Astrocyte (in vitro differentiated cells and primary cell): ENCODE data around the gene SPON2. TPM values are rescaled to one million over a fixed set of nuclear protein-coding genes. Genes with fewer than 3 reads are reported as not detected.

Experiments used
- DNase-seq: peaks from one replicate; pipeline ENCODE4 v3.0.0-alpha.2; 2010; ENCODE audit warnings: low read depth
- FAIRE-seq: peaks from 2 replicates; lab custom pipeline; 2011; peaks lifted over from hg19 to GRCh38; lab: Jason Lieb, UNC
- H2AFZ ChIP-seq: 2 replicates; pipeline ENCODE4 v1.6.0; 2012; ENCODE audit warnings: low read depth, low read length, inconsistent platforms
- H3K27ac ChIP-seq: 2 replicates; pipeline ENCODE4 v1.5.1; 2011; ENCODE audit warnings: low read depth, low read length, inconsistent platforms
- H3K27me3 ChIP-seq: 2 replicates; pipeline ENCODE4 v1.6.0; 2011; ENCODE audit warnings: low read length, inconsistent platforms; ENCODE audit not compliant: insufficient read depth
- H3K36me3 ChIP-seq: 2 replicates; pipeline ENCODE4 v1.5.1; 2011; ENCODE audit warnings: low read length, inconsistent platforms; ENCODE audit not compliant: insufficient read depth
- H3K4me1 ChIP-seq: 2 replicates; pipeline ENCODE4 v1.5.1; 2011; ENCODE audit warnings: low read length, inconsistent platforms; ENCODE audit not compliant: insufficient read depth
- H3K4me2 ChIP-seq: 2 replicates; pipeline ENCODE4 v1.6.0; 2012; ENCODE audit warnings: low read length, inconsistent platforms
- H3K4me3 ChIP-seq: 2 replicates; pipeline ENCODE4 v1.5.1; 2011; ENCODE audit warnings: low read depth, mild to moderate bottlenecking, low read length, inconsistent platforms; ENCODE audit not compliant: insufficient read depth
- H3K79me2 ChIP-seq: 2 replicates; pipeline ENCODE4 v1.6.0; 2012; ENCODE audit warnings: mild to moderate bottlenecking, low read length, inconsistent platforms; ENCODE audit not compliant: insufficient read depth
- H3K9ac ChIP-seq: 2 replicates; pipeline ENCODE4 v1.6.0; 2012; ENCODE audit warnings: mild to moderate bottlenecking, low read length, inconsistent platforms
- H3K9me3 ChIP-seq: 2 replicates; pipeline ENCODE4 v1.5.1; 2012; ENCODE audit warnings: low read depth, mild to moderate bottlenecking, low read length, inconsistent platforms; ENCODE audit not compliant: insufficient read depth
- H4K20me1 ChIP-seq: 2 replicates; pipeline ENCODE4 v1.6.0; 2012; ENCODE audit warnings: low read length, inconsistent platforms; ENCODE audit not compliant: insufficient read depth
- H3K27ac Mint-ChIP-seq: one replicate; pipeline ENCODE4 v1.8.0; 2021; ENCODE audit warnings: mild to moderate bottlenecking, mixed read lengths; ENCODE audit not compliant: unreplicated experiment
- H3K27me3 Mint-ChIP-seq: one replicate; pipeline ENCODE4 v1.8.0; 2021; ENCODE audit warnings: low read depth, mixed read lengths; ENCODE audit not compliant: unreplicated experiment
- H3K36me3 Mint-ChIP-seq: one replicate; pipeline ENCODE4 v1.8.0; 2021; ENCODE audit warnings: low read depth, mixed read lengths; ENCODE audit not compliant: unreplicated experiment
- H3K4me1 Mint-ChIP-seq: one replicate; pipeline ENCODE4 v1.8.0; 2021; ENCODE audit warnings: low read depth, mixed read lengths; ENCODE audit not compliant: unreplicated experiment
- H3K4me3 Mint-ChIP-seq: one replicate; pipeline ENCODE4 v1.8.0; 2021; ENCODE audit warnings: mild to moderate bottlenecking, moderate library complexity, mixed read lengths; ENCODE audit not compliant: unreplicated experiment
- H3K9me3 Mint-ChIP-seq: one replicate; pipeline ENCODE4 v1.8.0; 2021; ENCODE audit warnings: mild to moderate bottlenecking, mixed read lengths; ENCODE audit not compliant: unreplicated experiment
- CTCF ChIP-seq: IDR thresholded peaks from 2 replicates; pipeline ENCODE4 v1.5.1; 2011; ENCODE audit warnings: low read depth, mild to moderate bottlenecking, inconsistent platforms, low read length, moderate library complexity; ENCODE audit not compliant: insufficient read depth
- EZH2 ChIP-seq: IDR thresholded peaks from 2 replicates; pipeline ENCODE4 v1.6.1; 2012; ENCODE audit warnings: mild to moderate bottlenecking, low read length, inconsistent platforms; ENCODE audit not compliant: insufficient read depth
- total RNA-seq: library from RNA; stranded (reverse); gene quantifications from 2 replicates; pipeline ENCODE4 v1.2.1, GENCODE V29; 2021

SPON2 gene
- total RNA-seq, 1 donor from 2014 or later = 47.8 TPM

- no peak for DNase-seq
- Histone ChIP-seq H4K20me1 (peaks cover 27% of the 10 kb centered on the region), H3K4me3 (no peak overlapping the region), H3K4me1 (peaks cover under 1% of the 10 kb centered on the region), H3K9me3 (no peaks in the 10 kb centered on the region), H3K27ac (no peak overlapping the region), H3K9ac (no peak overlapping the region), H3K4me2 (no peak overlapping the region), H3K36me3 (peaks cover 6% of the 10 kb centered on the region), H2AFZ (no peak overlapping the region), H3K27me3 (no peaks in the 10 kb centered on the region), H3K79me2 (peaks cover 8% of the 10 kb centered on the region)
- TF ChIP-seq CTCF = no peak
- H3K27ac Mint-ChIP-seq = no peak overlapping the region
- no peak overlapping the region for H3K4me3 Mint-ChIP-seq
- FAIRE-seq = no peak
- no peaks in the 10 kb centered on the region for H3K4me1 Mint-ChIP-seq
- peaks cover 4% of the 10 kb centered on the region for H3K36me3 Mint-ChIP-seq
- no peaks in the 10 kb centered on the region for H3K27me3 Mint-ChIP-seq
- H3K9me3 Mint-ChIP-seq = no peaks in the 10 kb centered on the region
Measured at GRCh38 chr4:1215141-1216075, 43.0 kb upstream of the SPON2 start.

GRCh38 chr4:1214101-1215095 is 42.0 kb upstream of the SPON2 start:
- H3K4me3 Mint-ChIP-seq = no peak overlapping the region
- no peaks in the 10 kb centered on the region for H3K27me3 Mint-ChIP-seq
- H3K27ac Mint-ChIP-seq = no peak overlapping the region
- Histone ChIP-seq H3K4me1 (peaks cover 11% of the 10 kb centered on the region), H3K27ac (no peak overlapping the region), H3K36me3 (peaks cover 3% of the 10 kb centered on the region), H3K9ac (no peak overlapping the region), H4K20me1 (peaks cover 28% of the 10 kb centered on the region), H3K9me3 (no peaks in the 10 kb centered on the region), H3K4me2 (no peak overlapping the region), H3K4me3 (no peak overlapping the region), H3K79me2 (peaks cover 4% of the 10 kb centered on the region), H2AFZ (no peak overlapping the region), H3K27me3 (no peaks in the 10 kb centered on the region)
- no peaks in the 10 kb centered on the region for H3K9me3 Mint-ChIP-seq
- DNase-seq (no peak), FAIRE-seq (no peak)
- TF ChIP-seq EZH2 (no peak), CTCF (no peak)
- peaks cover 4% of the 10 kb centered on the region for H3K36me3 Mint-ChIP-seq
- H3K4me1 Mint-ChIP-seq = peaks cover under 1% of the 10 kb centered on the region
